Mesodermal cell (in vitro differentiated cells): ENCODE measurements around the gene USP17L11.
"Not testable (repeated sequence)": the region's sequence is repeated elsewhere in the genome, so short reads cannot be mapped to it uniquely, and the experiment has no call there.

Experiments used
- H3K27ac ChIP-seq: 2 replicates; pipeline ENCODE4 v1.7.0; 2013; ENCODE audit warnings: mild to moderate bottlenecking, low read depth, low read length, moderate library complexity; ENCODE audit not compliant: severe bottlenecking
- H3K36me3 ChIP-seq: 2 replicates; pipeline ENCODE4 v1.7.1; 2013; ENCODE audit warnings: mild to moderate bottlenecking, low read length, moderate library complexity; ENCODE audit not compliant: control insufficient read depth, insufficient read depth
- H3K4me1 ChIP-seq: one replicate; pipeline ENCODE4 v1.7.1; 2013; ENCODE audit warnings: mild to moderate bottlenecking, low read length; ENCODE audit not compliant: insufficient read depth, control insufficient read depth, poor library complexity, severe bottlenecking
- H3K4me3 ChIP-seq: 2 replicates; pipeline ENCODE4 v1.7.0; 2013; ENCODE audit warnings: low read length, control low read depth, mild to moderate bottlenecking; ENCODE audit not compliant: insufficient read depth, poor library complexity, severe bottlenecking; ENCODE audit errors: extremely low read depth
- H3K9me3 ChIP-seq: 2 replicates; pipeline ENCODE4 v1.7.1; 2013; ENCODE audit warnings: mild to moderate bottlenecking, low read length, moderate library complexity; ENCODE audit not compliant: control insufficient read depth
- WGBS, 2 experiments: methylation state at CpG; one replicate each; pipeline ENCODE4 v1.1.5; 2013; ENCODE audit warnings: missing lambda C conversion rate in 2 of 2; ENCODE audit not compliant: insufficient coverage in 2 of 2; 5-methylcytosine and 5-hydroxymethylcytosine counted together

USP17L11 gene

DNA sequence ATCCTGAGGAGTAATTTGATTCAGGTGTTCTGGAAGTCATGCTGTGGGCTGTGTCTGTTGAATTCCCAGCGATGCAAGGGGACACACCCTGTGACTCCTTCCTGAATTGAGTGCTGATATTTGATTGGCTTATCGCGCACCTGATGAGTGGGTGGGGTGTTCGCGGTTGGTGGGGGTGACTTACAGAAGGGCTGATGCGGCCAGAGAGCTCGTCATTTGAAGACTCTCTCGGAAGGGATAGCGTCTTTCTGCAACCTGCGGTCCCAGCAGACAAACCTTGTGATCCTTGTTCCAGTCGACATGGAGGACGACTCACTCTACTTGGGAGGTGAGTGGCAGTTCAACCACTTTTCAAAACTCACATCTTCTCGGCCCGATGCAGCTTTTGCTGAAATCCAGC is 28.4 kb downstream of the USP17L11 start, which contains the start of gene USP17L17:
TSS of gene USP17L17 (plus strand) at position 301 of the 400 bp plus-strand sequence. CDS start at position 301, 0 bp downstream.
- not testable (repeated sequence) for H3K36me3 ChIP-seq, H3K4me3 ChIP-seq, H3K4me1 ChIP-seq, H3K9me3 ChIP-seq, H3K27ac ChIP-seq
- no CpG with 5 or more reads among the region's 14 CpGs for WGBS, 2 experiments

DNA sequence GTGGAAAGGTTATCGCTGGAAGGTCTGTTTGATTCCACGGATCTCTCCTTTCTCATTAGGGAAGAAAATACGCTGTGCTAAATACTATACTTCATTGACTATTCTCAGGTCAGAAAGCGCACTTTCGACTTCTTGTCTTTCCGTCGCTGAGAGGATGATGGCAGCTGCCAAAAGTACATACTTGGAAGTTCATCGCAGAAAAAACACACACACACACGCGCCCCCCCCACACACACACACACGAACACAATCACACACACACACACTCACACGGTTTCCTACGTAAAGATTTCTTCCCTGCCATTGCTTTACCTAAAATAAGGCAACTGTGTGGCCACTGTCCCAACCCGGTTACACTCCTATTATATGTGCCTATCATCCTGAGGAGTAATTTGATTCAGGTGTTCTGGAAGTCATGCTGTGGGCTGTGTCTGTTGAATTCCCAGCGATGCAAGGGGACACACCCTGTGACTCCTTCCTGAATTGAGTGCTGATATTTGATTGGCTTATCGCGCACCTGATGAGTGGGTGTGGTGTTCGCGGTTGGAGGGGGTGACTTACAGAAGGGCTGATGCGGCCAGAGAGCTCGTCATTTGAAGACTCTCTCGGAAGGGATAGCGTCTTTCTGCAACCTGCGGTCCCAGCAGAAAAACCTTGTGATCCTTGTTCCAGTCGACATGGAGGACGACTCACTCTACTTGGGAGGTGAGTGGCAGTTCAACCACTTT is 32.9 kb downstream of the USP17L11 start, which contains the start of gene USP17L18:
TSS of gene USP17L18 (plus strand) at position 678 of the 728 bp plus-strand sequence. CDS start at position 678, 0 bp downstream.
- not testable (repeated sequence) for H3K9me3 ChIP-seq, H3K36me3 ChIP-seq, H3K27ac ChIP-seq, H3K4me3 ChIP-seq, H3K4me1 ChIP-seq
- 100% methylated on average over 4 of the region's 26 CpGs; no CpG with 5 or more reads in 1 of the 2 experiments for WGBS, 2 experiments

DNA sequence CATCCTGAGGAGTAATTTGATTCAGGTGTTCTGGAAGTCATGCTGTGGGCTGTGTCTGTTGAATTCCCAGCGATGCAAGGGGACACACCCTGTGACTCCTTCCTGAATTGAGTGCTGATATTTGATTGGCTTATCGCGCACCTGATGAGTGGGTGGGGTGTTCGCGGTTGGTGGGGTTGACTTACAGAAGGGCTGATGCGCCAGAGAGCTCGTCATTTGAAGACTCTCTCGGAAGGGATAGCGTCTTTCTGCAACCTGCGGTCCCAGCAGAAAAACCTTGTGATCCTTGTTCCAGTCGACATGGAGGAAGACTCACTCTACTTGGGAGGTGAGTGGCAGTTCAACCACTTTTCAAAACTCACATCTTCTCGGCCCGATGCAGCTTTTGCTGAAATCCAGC is 37.9 kb downstream of the USP17L11 start, which contains the start of gene USP17L19:
TSS of gene USP17L19 (plus strand) at position 301 of the 400 bp plus-strand sequence. CDS start at position 301, 0 bp downstream.
- no CpG with 5 or more reads among the region's 13 CpGs for WGBS, 2 experiments
- H3K4me1 ChIP-seq, H3K4me3 ChIP-seq, H3K27ac ChIP-seq, H3K9me3 ChIP-seq, H3K36me3 ChIP-seq: not testable (repeated sequence)

DNA sequence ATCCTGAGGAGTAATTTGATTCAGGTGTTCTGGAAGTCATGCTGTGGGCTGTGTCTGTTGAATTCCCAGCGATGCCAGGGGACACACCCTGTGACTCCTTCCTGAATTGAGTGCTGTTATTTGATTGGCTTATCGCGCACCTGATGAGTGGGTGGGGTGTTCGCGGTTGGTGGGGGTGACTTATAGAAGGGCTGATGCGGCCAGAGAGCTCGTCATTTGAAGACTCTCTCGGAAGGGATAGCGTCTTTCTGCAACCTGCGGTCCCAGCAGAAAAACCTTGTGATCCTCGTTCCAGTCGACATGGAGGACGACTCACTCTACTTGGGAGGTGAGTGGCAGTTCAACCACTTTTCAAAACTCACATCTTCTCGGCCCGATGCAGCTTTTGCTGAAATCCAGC is 42.6 kb downstream of the USP17L11 start, which contains the start of gene USP17L20:
TSS of gene USP17L20 (plus strand) at position 301 of the 400 bp plus-strand sequence. CDS start at position 301, 0 bp downstream.
- H3K36me3 ChIP-seq, H3K9me3 ChIP-seq, H3K4me1 ChIP-seq, H3K27ac ChIP-seq, H3K4me3 ChIP-seq: not testable (repeated sequence)
- WGBS, 2 experiments, result no CpG with 5 or more reads among the region's 15 CpGs

- not testable (repeated sequence) for H3K4me3 ChIP-seq, H3K4me1 ChIP-seq, H3K36me3 ChIP-seq, H3K9me3 ChIP-seq, H3K27ac ChIP-seq
- WGBS, 2 experiments, result no CpG with 5 or more reads among the region's 13 CpGs
Measured at GRCh38 chr4:9262572-9262971, 47.4 kb downstream of the USP17L11 start, which contains the start of gene USP17L21. TSS of gene USP17L21 (plus strand) at chr4:9262872. CDS start at chr4:9262872, 0 bp downstream.
